ACC112 (cell line): Measurements from ENCODE around the gene BGLAP.
A peak's percentile ranks its signal among the peaks of the same experiment; 100 is the strongest.

Experiments used
- H2AFZ ChIP-seq: fragments of 200-600 bp; sonication (generic); one replicate; pipeline ENCODE4 v1.6.0; 2017; ENCODE audit warnings: antibody characterized with exemption, low read length; ENCODE audit not compliant: unreplicated experiment
- H3K27ac ChIP-seq: fragments of 200-600 bp; sonication (generic); 2 replicates; pipeline ENCODE4 v1.5.1; 2014; ENCODE audit warnings: low read depth, mild to moderate bottlenecking, antibody characterized with exemption, low read length, moderate library complexity
- H3K27me3 ChIP-seq: fragments of 200-600 bp; sonication (generic); 2 replicates; pipeline ENCODE4 v1.6.1; 2014; ENCODE audit warnings: mild to moderate bottlenecking, antibody characterized with exemption, low read length, moderate library complexity, mixed read lengths; ENCODE audit not compliant: insufficient read depth
- H3K36me3 ChIP-seq: fragments of 200-600 bp; sonication (generic); 2 replicates; pipeline ENCODE4 v1.6.1; 2016; ENCODE audit warnings: mild to moderate bottlenecking, antibody characterized with exemption, low read length, moderate library complexity, mixed read lengths; ENCODE audit not compliant: insufficient read depth
- H3K4me1 ChIP-seq: fragments of 200-600 bp; sonication (generic); one replicate; pipeline ENCODE4 v1.6.1; 2016; ENCODE audit warnings: low read length, mixed read lengths; ENCODE audit not compliant: insufficient read depth, unreplicated experiment, control insufficient read depth
- H3K4me3 ChIP-seq: fragments of 200-600 bp; sonication (generic); 2 replicates; pipeline ENCODE4 v1.5.1; 2014; ENCODE audit warnings: mild to moderate bottlenecking, low read depth, low read length
- H3K79me2 ChIP-seq: fragments of 200-600 bp; sonication (generic); one replicate; pipeline ENCODE4 v1.6.0; 2016; ENCODE audit warnings: low read length; ENCODE audit not compliant: control insufficient read depth, unreplicated experiment, insufficient read depth

Gene BGLAP

DNA sequence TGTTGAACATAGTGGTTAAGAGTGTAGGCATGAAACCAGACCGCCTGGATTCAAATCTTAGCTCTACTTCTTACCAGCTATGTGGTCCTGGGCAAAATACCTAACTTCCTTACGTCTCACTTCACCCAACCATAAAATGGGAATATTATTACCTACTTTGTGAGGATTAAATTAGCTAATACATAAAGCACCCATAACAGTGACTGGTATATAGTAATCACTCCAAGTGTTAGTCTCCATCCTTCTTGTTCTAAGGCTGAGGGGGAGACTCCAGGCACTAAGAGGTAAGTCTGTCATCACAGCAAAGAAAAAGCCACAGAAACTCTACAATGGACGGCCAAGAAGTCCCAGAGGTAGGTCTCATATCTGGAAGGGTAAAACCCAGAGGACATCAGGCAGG is 37.9 kb downstream of the BGLAP start:
- no peak overlapping the region for H3K27ac ChIP-seq
- no peak overlapping the region for H3K4me3 ChIP-seq
- H2AFZ ChIP-seq = no peak overlapping the region
- peaks cover 15% of the 10 kb centered on the region; the same call in 1 of the 2 replicates for H3K36me3 ChIP-seq
- peaks cover 52% of the 10 kb centered on the region for H3K79me2 ChIP-seq
- H3K27me3 ChIP-seq = no peaks in the 10 kb centered on the region
- H3K4me1 ChIP-seq = peaks cover 33% of the 10 kb centered on the region

DNA sequence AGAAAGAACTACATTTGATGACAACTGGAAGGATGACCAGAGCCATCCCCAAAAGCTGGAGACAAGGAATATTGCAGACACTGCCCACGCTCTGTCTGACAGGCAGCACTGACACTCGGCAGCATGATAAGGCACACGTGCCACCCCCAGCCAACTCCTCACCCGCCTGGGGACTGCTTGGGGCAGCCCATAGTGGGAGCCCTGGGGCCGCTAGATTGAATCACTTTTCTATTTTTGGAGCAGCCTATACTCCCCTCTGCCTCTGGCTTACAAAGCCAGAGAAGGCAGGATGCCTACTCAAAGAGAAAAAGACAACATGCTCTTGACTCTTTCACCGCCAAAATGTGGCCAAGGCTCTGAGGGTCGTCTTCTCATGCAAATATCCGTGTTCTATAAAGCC is 39.3 kb downstream of the BGLAP start:
- Histone ChIP-seq H3K4me1 (peaks cover 36% of the 10 kb centered on the region), H3K27me3 (no peaks in the 10 kb centered on the region), H3K79me2 (peaks cover 52% of the 10 kb centered on the region), H3K27ac (peak overlapping the region; percentile 76), H2AFZ (no peak overlapping the region), H3K4me3 (peak overlapping the region; percentile 89), H3K36me3 (peaks cover 8% of the 10 kb centered on the region; the same call in 1 of the 2 replicates)

DNA sequence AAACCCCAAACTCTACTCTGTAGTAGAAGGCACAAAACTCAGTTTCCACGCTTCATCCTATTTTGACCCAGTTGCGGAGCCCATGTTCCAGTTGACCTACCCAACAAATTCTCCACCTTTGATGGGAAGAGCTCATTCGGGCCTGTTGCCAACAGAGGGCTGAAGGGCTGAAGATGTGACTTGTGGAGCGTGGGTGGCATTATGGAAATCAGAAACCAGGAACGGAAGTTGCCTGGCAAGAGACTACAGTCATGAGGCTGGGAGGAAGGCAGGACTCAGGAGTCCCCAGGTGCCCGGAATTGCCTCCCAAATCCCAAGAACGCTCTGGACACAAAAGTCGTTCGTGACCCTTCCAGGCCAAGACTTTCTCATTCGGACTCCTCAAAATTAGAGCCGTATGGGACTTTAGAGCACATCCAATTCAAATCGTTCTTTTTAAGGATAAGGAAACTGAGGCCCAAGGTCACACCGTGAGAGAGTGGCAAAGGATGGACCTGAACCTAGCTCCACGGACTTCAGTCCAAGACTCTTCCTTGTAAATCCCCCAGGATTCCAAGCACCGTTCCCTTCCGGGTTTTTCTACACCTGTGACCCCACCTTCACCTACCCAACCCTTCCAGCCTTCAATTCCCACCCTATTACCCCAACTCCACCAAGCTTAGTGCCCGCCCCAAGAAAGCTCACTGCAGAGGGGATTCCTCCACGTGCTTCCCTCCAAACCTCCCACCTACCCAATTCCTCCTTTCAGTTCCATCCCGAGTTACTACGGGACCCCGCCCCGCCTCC is 39.9 kb downstream of the BGLAP start:
- Histone ChIP-seq H3K36me3 (peaks cover 8% of the 10 kb centered on the region; the same call in 1 of the 2 replicates), H2AFZ (no peak overlapping the region)

DNA sequence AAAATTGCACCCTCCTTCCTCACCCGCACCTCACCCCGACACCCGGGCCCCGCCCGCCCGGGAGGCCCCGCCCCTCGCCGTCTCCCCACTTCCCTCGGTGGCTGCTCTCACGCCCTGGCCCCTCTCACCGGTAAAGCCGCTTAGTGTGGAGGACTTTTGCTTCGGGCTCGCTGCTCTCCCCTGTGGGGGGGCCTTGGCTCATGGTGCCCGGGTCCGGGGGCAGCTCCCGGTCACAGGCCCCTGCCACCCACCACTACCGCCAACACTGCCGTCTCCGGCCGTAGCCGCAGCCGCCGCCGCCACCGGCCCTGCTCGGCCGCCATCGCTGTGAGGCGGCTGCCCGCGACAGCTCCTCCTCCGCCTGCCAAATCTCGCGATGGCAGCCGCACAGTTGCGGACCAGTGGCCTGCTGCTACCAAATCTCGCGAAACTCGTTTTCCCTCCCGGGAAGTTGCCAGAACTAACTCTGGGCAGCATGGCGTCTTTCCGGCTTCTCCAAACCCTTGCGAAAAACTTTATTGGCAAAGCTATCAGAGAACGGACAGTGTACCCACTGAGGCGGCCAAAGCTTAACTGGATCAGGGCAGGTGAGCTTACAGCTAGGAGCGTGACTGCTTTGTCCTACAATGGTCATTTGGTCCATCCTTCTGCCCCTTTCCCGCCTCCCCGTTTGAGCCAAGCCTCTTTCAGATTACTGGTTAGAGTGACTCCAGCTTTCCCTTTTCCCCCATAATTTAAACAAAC is 40.7 kb downstream of the BGLAP start, which contains the start of gene SMG5:
Gene SMG5, minus strand, starts transcription at position 347 of the 744 bp plus-strand sequence. Its CDS starts 145 bp downstream, at position 202.
- peak within 1 kb of the TSS; percentile 70 for H2AFZ ChIP-seq
- H3K4me1 ChIP-seq = peaks cover 29% of the 10 kb centered on the region
- peak within 1 kb of the TSS; percentile 76 for H3K27ac ChIP-seq
- H3K4me3 ChIP-seq = peak within 1 kb of the TSS; percentile 89
- peaks cover 7% of the 10 kb centered on the region; the same call in 1 of the 2 replicates for H3K36me3 ChIP-seq
- no peaks in the 10 kb centered on the region for H3K27me3 ChIP-seq
- peaks cover 52% of the 10 kb centered on the region for H3K79me2 ChIP-seq

More for the DNA sequence above, 39.9 kb downstream of the BGLAP start:
- peak overlapping the region; percentile 76 for H3K27ac ChIP-seq
- H3K4me1 ChIP-seq = peaks cover 34% of the 10 kb centered on the region
- H3K79me2 ChIP-seq = peaks cover 52% of the 10 kb centered on the region
- H3K27me3 ChIP-seq = no peaks in the 10 kb centered on the region
- peak overlapping the region; percentile 89 for H3K4me3 ChIP-seq

DNA sequence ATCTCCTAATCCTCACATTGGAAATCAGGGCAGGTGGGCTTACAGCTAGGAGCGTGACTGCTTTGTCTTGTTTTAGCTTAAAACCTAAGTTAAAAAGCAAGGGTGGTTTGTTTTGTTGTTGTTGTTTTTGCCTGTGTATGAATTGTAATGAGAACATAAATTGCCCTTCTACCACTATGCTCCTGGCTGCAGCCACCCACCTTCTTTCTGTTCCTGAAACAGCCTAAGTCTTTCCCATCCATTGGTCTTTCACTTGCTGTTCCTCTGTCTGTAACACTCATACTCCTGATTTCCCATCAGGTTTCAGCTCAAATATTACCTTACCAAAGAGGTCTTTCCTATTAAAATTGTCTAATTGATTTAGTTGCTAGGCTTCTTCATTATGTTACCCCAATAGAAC is 41.5 kb downstream of the BGLAP start:
- Histone ChIP-seq H3K79me2 (peaks cover 49% of the 10 kb centered on the region), H2AFZ (peak overlapping the region; percentile 70), H3K36me3 (peaks cover 2% of the 10 kb centered on the region), H3K4me3 (peak overlapping the region; percentile 89), H3K27me3 (no peaks in the 10 kb centered on the region), H3K4me1 (peaks cover 29% of the 10 kb centered on the region), H3K27ac (peak overlapping the region; percentile 76; the same call in 1 of the 2 replicates)

DNA sequence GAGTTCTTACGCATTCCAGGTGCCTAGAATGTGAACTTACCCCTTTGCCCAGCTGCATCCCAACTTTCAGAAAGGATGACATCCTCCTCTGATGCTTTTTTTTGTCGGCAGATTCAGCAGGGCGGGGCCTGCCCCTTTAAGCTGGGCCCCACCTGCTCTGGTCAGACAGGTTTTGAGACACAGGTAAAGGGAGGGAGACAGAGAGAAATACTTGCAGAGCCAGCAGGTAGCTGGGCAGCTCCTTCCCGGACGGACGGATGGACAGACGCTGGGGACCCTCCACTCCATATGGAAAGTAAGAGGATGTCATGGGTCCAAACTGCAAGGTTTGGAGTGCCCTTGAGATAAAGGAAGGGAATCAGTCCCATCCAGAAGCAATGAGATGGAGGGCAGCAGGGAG is 42.1 kb downstream of the BGLAP start, which contains the start of gene TMEM79:
Gene TMEM79, plus strand, starts transcription at position 214 of the 400 bp plus-strand sequence. CDS start 902 bp downstream, outside the sequence.
- H3K27me3 ChIP-seq = no peaks in the 10 kb centered on the region
- H3K4me3 ChIP-seq = peak within 1 kb of the TSS; percentile 89
- peaks cover 29% of the 10 kb centered on the region for H3K4me1 ChIP-seq
- peak within 1 kb of the TSS; percentile 76; the same call in 1 of the 2 replicates for H3K27ac ChIP-seq
- H3K36me3 ChIP-seq = peaks cover 6% of the 10 kb centered on the region
- peaks cover 43% of the 10 kb centered on the region for H3K79me2 ChIP-seq
- H2AFZ ChIP-seq = peak within 1 kb of the TSS; percentile 70

DNA sequence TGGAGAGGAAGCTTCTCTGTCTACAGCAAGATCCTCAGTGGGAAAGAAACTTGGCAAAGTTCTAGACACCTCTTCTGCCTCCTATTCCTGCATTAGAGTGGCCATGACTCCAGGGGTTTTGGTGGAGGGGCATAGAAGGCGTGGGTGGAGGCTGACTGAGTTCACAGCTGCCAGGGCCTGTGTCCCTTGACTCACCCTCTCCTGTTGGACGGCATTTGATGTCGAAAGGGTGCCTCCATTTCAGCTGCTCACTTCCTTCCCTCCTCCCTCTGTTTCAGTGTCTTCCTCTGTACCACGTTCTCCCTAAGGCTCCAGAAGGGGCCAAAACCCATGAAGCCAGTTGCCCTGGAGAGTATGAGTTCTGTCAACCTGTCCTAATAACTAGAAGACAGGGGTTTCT is 42.8 kb downstream of the BGLAP start:
- Histone ChIP-seq H3K4me1 (peaks cover 29% of the 10 kb centered on the region), H3K27ac (0 out of 2 replicates have a peak overlapping the region, but pooled peaks have one; percentile 13), H3K4me3 (no peak overlapping the region), H3K79me2 (peaks cover 37% of the 10 kb centered on the region), H3K27me3 (no peaks in the 10 kb centered on the region), H2AFZ (no peak overlapping the region), H3K36me3 (peaks cover 8% of the 10 kb centered on the region)

DNA sequence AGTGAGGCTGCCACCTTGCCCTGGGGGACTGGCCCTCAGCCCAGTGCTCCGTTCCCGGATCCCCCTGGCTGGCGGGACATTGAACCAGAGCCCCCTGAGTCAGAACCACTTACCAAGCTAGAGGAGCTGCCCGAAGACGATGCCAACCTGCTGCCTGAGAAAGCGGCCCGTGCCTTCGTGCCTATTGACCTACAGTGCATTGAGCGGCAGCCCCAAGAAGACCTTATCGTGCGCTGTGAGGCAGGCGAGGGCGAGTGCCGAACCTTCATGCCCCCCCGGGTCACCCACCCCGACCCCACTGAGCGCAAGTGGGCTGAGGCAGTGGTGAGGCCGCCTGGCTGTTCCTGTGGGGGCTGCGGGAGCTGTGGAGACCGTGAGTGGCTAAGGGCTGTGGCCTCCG is 43.5 kb downstream of the BGLAP start:
- peaks cover 30% of the 10 kb centered on the region for H3K79me2 ChIP-seq
- H3K27ac ChIP-seq = no peak overlapping the region
- peaks cover 10% of the 10 kb centered on the region for H3K36me3 ChIP-seq
- H2AFZ ChIP-seq = no peak overlapping the region
- no peaks in the 10 kb centered on the region for H3K27me3 ChIP-seq
- no peak overlapping the region for H3K4me3 ChIP-seq
- peaks cover 29% of the 10 kb centered on the region for H3K4me1 ChIP-seq

DNA sequence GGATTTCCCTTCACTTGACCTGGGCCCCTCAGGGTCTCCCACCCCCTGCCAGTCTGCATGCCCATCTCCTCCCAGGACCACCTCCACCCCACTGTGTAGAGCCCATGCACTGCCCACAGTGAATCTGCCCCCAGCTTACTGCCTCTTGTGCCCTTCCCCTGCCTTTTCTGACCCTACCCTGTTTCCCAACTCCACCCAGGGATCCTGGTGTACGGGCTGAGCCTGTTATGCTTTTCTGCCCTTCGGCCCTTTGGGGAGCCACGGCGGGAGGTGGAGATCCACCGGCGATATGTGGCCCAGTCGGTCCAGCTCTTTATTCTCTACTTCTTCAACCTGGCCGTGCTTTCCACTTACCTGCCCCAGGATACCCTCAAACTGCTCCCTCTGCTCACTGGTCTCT is 44.1 kb downstream of the BGLAP start:
- peaks cover 10% of the 10 kb centered on the region for H3K36me3 ChIP-seq

DNA sequence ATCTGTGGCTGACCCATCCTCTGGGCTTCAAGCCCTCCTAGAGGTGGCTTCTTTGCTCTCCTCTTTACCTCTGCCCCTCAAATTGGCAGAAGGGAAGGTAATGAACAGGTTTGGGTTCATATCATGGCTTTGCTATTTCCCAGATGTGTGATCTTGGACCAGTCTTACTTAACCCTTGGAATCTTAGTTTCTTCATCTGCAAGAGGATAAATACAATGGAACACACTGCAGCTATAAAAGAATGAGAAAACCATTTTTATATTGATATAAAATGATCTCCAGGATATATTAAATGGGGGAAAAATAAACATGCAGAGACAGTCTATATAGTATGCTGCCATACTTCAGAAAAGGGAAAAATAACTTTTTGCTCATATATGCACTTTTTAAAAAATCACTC is 47.9 kb downstream of the BGLAP start:
- Histone ChIP-seq H3K27ac (no peak overlapping the region), H3K79me2 (peaks cover 13% of the 10 kb centered on the region), H3K36me3 (peaks cover 10% of the 10 kb centered on the region), H3K4me3 (no peak overlapping the region), H3K4me1 (peaks cover 20% of the 10 kb centered on the region), H2AFZ (no peak overlapping the region), H3K27me3 (no peaks in the 10 kb centered on the region)

More for the DNA sequence above, 44.1 kb downstream of the BGLAP start:
- no peak overlapping the region for H2AFZ ChIP-seq
- H3K27ac ChIP-seq = no peak overlapping the region
- H3K79me2 ChIP-seq = peaks cover 24% of the 10 kb centered on the region
- H3K27me3 ChIP-seq = no peaks in the 10 kb centered on the region
- peaks cover 26% of the 10 kb centered on the region for H3K4me1 ChIP-seq
- H3K4me3 ChIP-seq = no peak overlapping the region
